Effector memory CD8-positive, alpha-beta T cell (primary cell): ENCODE data around the gene CNTN1.

ENCODE experiments used
- ATAC-seq: fragments of 150-1000 bp; cut with Tn5 transposase; replicated peaks from 2 replicates; pipeline ENCODE4 v1.10.0; 2021; ENCODE audit warnings: mild to moderate bottlenecking, moderate library complexity
- DNase-seq, 3 experiments: peaks; one replicate each; pipeline ENCODE4 v3.0.0; 2021
- H3K27ac Mint-ChIP-seq, 2 donors: one replicate each; pipeline ENCODE4 v1.8.0; 2022; ENCODE audit warnings: mild to moderate bottlenecking in 2 of 2, mixed read lengths in 2 of 2, moderate library complexity in 2 of 2
- H3K27me3 Mint-ChIP-seq, 2 donors: one replicate each; pipeline ENCODE4 v1.8.0; 2022; ENCODE audit warnings: mixed read lengths in 2 of 2
- H3K36me3 Mint-ChIP-seq: one replicate; pipeline ENCODE4 v1.8.0; 2022; ENCODE audit warnings: mild to moderate bottlenecking, moderate library complexity, mixed read lengths; ENCODE audit not compliant: insufficient read depth
- H3K4me1 Mint-ChIP-seq, 2 donors: one replicate each; pipeline ENCODE4 v1.8.0; 2022; ENCODE audit warnings: low read depth in 2 of 2, mixed read lengths in 2 of 2
- H3K4me3 Mint-ChIP-seq, 2 donors: one replicate each; pipeline ENCODE4 v1.8.0; 2022; ENCODE audit warnings: mild to moderate bottlenecking in 2 of 2, mixed read lengths in 2 of 2, moderate library complexity in 2 of 2
- H3K9me3 Mint-ChIP-seq, 2 donors: one replicate each; pipeline ENCODE4 v1.8.0; 2022; ENCODE audit warnings: mixed read lengths in 2 of 2

Gene CNTN1

GRCh38 chr12:41026151-41026550, 333.9 kb downstream of the CNTN1 start:
- H3K27ac Mint-ChIP-seq, result no peak overlapping the region
- H3K36me3 Mint-ChIP-seq, result no peaks in the 10 kb centered on the region
- DNase-seq (no peak), ATAC-seq (no peak)
- H3K4me3 Mint-ChIP-seq, result no peak overlapping the region
- H3K27me3 Mint-ChIP-seq, result no peaks in the 10 kb centered on the region
- H3K4me1 Mint-ChIP-seq, result no peaks in the 10 kb centered on the region
- peaks cover 0 to 2% of the 10 kb centered on the region in 2 donors for H3K9me3 Mint-ChIP-seq

GRCh38 chr12:41032386-41032785, 340.1 kb downstream of the CNTN1 start:
- no peaks in the 10 kb centered on the region for H3K4me1 Mint-ChIP-seq
- ATAC-seq (no peak), DNase-seq (no peak)
- H3K36me3 Mint-ChIP-seq, result no peaks in the 10 kb centered on the region
- H3K9me3 Mint-ChIP-seq, result peaks cover 0 to 2% of the 10 kb centered on the region in 2 donors
- H3K27me3 Mint-ChIP-seq, result no peaks in the 10 kb centered on the region
- no peak overlapping the region for H3K4me3 Mint-ChIP-seq
- H3K27ac Mint-ChIP-seq, result no peak overlapping the region

- no peak for ATAC-seq
Measured at GRCh38 chr12:41034686-41035085, 342.4 kb downstream of the CNTN1 start.

GRCh38 chr12:41039461-41039860, 347.2 kb downstream of the CNTN1 start:
- no peak for ATAC-seq
- peaks cover 0 to 5% of the 10 kb centered on the region in 2 donors for H3K9me3 Mint-ChIP-seq
- no peak overlapping the region for H3K4me3 Mint-ChIP-seq
- DNase-seq, result no peak
- H3K27me3 Mint-ChIP-seq, result no peaks in the 10 kb centered on the region
- no peaks in the 10 kb centered on the region for H3K36me3 Mint-ChIP-seq
- no peak overlapping the region for H3K27ac Mint-ChIP-seq
- H3K4me1 Mint-ChIP-seq, result no peaks in the 10 kb centered on the region

More at GRCh38 chr12:41034686-41035085, 342.4 kb downstream of the CNTN1 start:
- no peak overlapping the region for H3K27ac Mint-ChIP-seq
- no peak for DNase-seq
- no peaks in the 10 kb centered on the region for H3K27me3 Mint-ChIP-seq
- no peaks in the 10 kb centered on the region for H3K4me1 Mint-ChIP-seq
- peaks cover 2 to 5% of the 10 kb centered on the region in 2 donors for H3K9me3 Mint-ChIP-seq
- H3K4me3 Mint-ChIP-seq, result no peak overlapping the region
- H3K36me3 Mint-ChIP-seq, result no peaks in the 10 kb centered on the region

GRCh38 chr12:41045509-41045908, 353.3 kb downstream of the CNTN1 start:
- ATAC-seq (no peak), DNase-seq (no peak)
- Mint-ChIP-seq H3K4me1 (no peaks in the 10 kb centered on the region), H3K9me3 (no peaks in the 10 kb centered on the region), H3K36me3 (no peaks in the 10 kb centered on the region), H3K27me3 (no peaks in the 10 kb centered on the region), H3K4me3 (no peak overlapping the region), H3K27ac (no peak overlapping the region)

- H3K27me3 Mint-ChIP-seq, result no peaks in the 10 kb centered on the region
- no peak overlapping the region for H3K27ac Mint-ChIP-seq
- H3K4me1 Mint-ChIP-seq, result no peaks in the 10 kb centered on the region
- no peak overlapping the region for H3K4me3 Mint-ChIP-seq
- H3K9me3 Mint-ChIP-seq, result peaks cover 0 to 2% of the 10 kb centered on the region in 2 donors
- H3K36me3 Mint-ChIP-seq, result no peaks in the 10 kb centered on the region
- ATAC-seq (no peak), DNase-seq (no peak)
Measured at GRCh38 chr12:41049033-41049432, 356.8 kb downstream of the CNTN1 start.

GRCh38 chr12:41051954-41052353, 359.7 kb downstream of the CNTN1 start:
- peaks cover 0 to 4% of the 10 kb centered on the region in 2 donors for H3K9me3 Mint-ChIP-seq
- H3K27me3 Mint-ChIP-seq, result no peaks in the 10 kb centered on the region
- H3K36me3 Mint-ChIP-seq, result no peaks in the 10 kb centered on the region
- H3K27ac Mint-ChIP-seq, result no peak overlapping the region
- no peak for DNase-seq
- ATAC-seq, result no peak
- H3K4me1 Mint-ChIP-seq, result no peaks in the 10 kb centered on the region
- no peak overlapping the region for H3K4me3 Mint-ChIP-seq

GRCh38 chr12:41052441-41052840, 360.2 kb downstream of the CNTN1 start:
- Mint-ChIP-seq H3K9me3 (peaks cover 0 to 4% of the 10 kb centered on the region in 2 donors), H3K4me3 (no peak overlapping the region), H3K36me3 (no peaks in the 10 kb centered on the region), H3K27me3 (no peaks in the 10 kb centered on the region), H3K27ac (no peak overlapping the region), H3K4me1 (no peaks in the 10 kb centered on the region)
- DNase-seq, result no peak
- ATAC-seq, result no peak

- Mint-ChIP-seq H3K4me1 (no peaks in the 10 kb centered on the region), H3K9me3 (peaks cover 0 to 4% of the 10 kb centered on the region in 2 donors), H3K36me3 (no peaks in the 10 kb centered on the region), H3K27me3 (no peaks in the 10 kb centered on the region), H3K4me3 (no peak overlapping the region), H3K27ac (no peak overlapping the region)
- DNase-seq (no peak), ATAC-seq (no peak)
Measured at GRCh38 chr12:41053046-41053445, 360.8 kb downstream of the CNTN1 start.

GRCh38 chr12:41055875-41056577, 363.8 kb downstream of the CNTN1 start:
- Mint-ChIP-seq H3K36me3 (no peaks in the 10 kb centered on the region), H3K4me3 (no peak overlapping the region), H3K27me3 (no peaks in the 10 kb centered on the region), H3K27ac (no peak overlapping the region), H3K4me1 (no peaks in the 10 kb centered on the region), H3K9me3 (peaks cover 0 to 4% of the 10 kb centered on the region in 2 donors)
- DNase-seq, result no peak
- no peak for ATAC-seq

GRCh38 chr12:41058266-41058665, 366.0 kb downstream of the CNTN1 start:
- Mint-ChIP-seq H3K9me3 (peaks cover 0 to 2% of the 10 kb centered on the region in 2 donors), H3K4me3 (no peak overlapping the region), H3K36me3 (no peaks in the 10 kb centered on the region), H3K27ac (no peak overlapping the region), H3K27me3 (no peaks in the 10 kb centered on the region), H3K4me1 (no peaks in the 10 kb centered on the region)
- no peak for ATAC-seq
- no peak for DNase-seq

GRCh38 chr12:41061192-41061591, 369.0 kb downstream of the CNTN1 start:
- DNase-seq (no peak), ATAC-seq (no peak)
- H3K4me3 Mint-ChIP-seq, result no peak overlapping the region
- H3K36me3 Mint-ChIP-seq, result no peaks in the 10 kb centered on the region
- H3K27ac Mint-ChIP-seq, result no peak overlapping the region
- H3K27me3 Mint-ChIP-seq, result no peaks in the 10 kb centered on the region
- H3K9me3 Mint-ChIP-seq, result no peaks in the 10 kb centered on the region
- H3K4me1 Mint-ChIP-seq, result no peaks in the 10 kb centered on the region

- no peak for DNase-seq
- no peak for ATAC-seq
- Mint-ChIP-seq H3K4me1 (no peaks in the 10 kb centered on the region), H3K27ac (no peak overlapping the region), H3K9me3 (no peaks in the 10 kb centered on the region), H3K27me3 (no peaks in the 10 kb centered on the region), H3K4me3 (no peak overlapping the region), H3K36me3 (no peaks in the 10 kb centered on the region)
Measured at GRCh38 chr12:41064411-41064810, 372.2 kb downstream of the CNTN1 start.

GRCh38 chr12:41067941-41068645, 375.9 kb downstream of the CNTN1 start:
- H3K4me1 Mint-ChIP-seq, result no peaks in the 10 kb centered on the region
- no peak overlapping the region for H3K4me3 Mint-ChIP-seq
- H3K36me3 Mint-ChIP-seq, result no peaks in the 10 kb centered on the region
- DNase-seq, result no peak
- H3K27ac Mint-ChIP-seq, result no peak overlapping the region
- no peaks in the 10 kb centered on the region for H3K9me3 Mint-ChIP-seq
- H3K27me3 Mint-ChIP-seq, result no peaks in the 10 kb centered on the region
- no peak for ATAC-seq
